Aortic smooth muscle cell (primary cell): ENCODE results near the gene LCE2C. TPM values are rescaled to one million over a fixed set of nuclear protein-coding genes. Genes with fewer than 3 reads are reported as not detected.

ENCODE experiments used
- total RNA-seq: library from RNA; depleted of rRNA; stranded (reverse); fragments of >200 nt; gene quantifications from 2 replicates; pipeline ENCODE4 v1.2.3, GENCODE V29; 2014

The LCE2C gene, protein sequence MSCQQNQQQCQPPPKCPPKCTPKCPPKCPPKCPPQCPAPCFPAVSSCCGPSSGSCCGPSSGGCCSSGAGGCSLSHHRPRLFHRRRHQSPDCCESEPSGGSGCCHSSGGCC
- total RNA-seq = not detected in 2 replicates

DNA sequence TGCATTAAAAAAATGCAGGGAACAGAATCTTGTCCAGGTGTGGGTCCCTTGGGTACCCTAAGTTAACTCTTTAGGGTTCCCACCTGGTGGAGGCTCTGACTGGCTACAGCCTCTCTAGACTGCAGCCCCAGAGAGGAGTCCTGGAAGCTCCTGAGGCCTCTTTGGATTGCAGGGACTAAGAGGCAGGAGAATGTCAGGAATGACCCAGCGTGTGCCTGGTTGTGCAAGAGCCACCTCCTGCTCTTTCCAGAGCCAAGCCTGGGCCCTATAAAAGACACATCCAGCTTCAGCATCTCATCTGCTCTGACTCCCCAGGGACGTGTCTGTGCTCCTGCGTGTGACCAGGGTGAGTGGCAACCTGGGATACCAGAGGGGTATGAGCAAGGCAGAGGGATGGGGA lies at the start of gene LCE2C:
Gene LCE2C, plus strand, starts transcription at position 297 of the 400 bp plus-strand sequence. CDS start 737 bp downstream, outside the sequence.

GRCh38 chr1:152663098-152663497 lies 12.0 kb upstream of the LCE2C start, which contains the start of gene LCE2D:
Gene LCE2D (plus strand): TSS chr1:152663380. CDS start chr1:152664106, 726 bp downstream.

DNA sequence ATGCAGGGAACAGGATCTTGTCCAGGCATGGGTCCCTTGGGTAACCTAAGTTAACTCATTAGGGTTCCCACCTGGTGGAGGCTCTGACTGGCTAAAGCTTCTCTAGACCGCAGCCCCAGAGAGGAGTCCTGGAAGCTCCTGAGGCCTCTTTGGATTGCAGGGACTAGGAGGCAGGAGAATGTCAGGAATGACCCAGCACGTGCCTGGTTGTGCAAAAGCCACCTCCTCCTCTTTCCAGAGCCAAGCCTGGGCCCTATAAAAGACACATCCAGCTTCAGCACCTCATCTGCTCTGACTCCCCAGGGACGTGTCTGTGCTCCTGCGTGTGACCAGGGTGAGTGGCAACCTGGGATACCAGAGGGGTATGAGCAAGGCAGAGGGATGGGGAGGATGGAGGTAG lies 10.7 kb downstream of the LCE2C start, which contains the start of gene LCE2B:
Gene LCE2B, plus strand, starts transcription at position 301 of the 400 bp plus-strand sequence. CDS start 721 bp downstream, outside the sequence.

DNA sequence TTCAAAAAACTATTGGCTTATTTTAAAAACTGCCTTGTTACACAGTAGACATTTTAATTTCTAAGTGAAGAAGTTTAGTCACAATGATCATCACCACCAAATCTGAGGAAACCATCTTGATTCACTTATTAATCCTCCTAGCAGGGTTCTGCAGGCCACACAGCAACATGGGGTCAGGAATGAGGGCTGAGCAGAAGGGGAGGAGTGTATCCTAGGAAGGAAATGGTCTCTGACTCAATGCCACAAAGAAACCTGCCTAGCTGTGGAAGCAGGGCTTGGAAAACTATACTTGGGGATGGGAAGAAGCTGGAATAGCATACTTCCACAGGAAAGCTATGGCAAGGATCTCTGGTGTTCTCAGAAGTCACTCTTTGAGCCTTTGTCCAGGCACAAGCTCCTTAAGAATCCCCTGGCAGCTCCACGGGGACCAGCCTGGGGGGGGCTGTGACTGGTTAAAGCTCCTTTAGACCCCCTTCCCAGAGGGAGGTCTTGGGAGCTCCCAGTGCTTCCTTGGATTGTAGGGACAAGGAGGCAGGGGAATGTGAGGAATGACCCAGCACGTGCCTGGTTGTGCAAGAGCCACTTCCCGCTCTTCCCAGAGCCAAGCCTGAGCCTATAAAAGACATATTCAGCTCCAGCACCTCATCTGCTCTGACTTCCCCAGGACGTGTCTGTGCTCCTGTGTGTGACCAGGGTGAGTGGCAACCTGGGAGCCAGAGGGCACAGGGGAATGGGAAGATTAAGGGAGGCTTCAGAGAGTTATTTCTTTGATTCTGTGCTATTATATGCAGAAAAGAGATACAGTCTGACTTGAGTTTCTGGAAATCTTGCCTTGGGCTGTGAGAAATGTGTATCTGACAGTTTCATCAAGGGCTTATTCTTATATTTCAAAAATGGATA lies 22.9 kb downstream of the LCE2C start, which contains the start of gene LCE2A:
Gene LCE2A, plus strand, starts transcription at position 645 of the 900 bp plus-strand sequence. CDS start 557 bp downstream, outside the sequence.

GRCh38 chr1:152707860-152708259 lies 32.8 kb downstream of the LCE2C start, which contains the start of gene LCE4A:
Gene LCE4A (plus strand): TSS chr1:152708160. CDS start chr1:152709076, 916 bp downstream.

Other genes starting within 250 kb of the LCE2C start
- gene LCE5A, start 164.5 kb upstream of the LCE2C start, total RNA-seq = not detected in 2 replicates
- gene CRCT1, start 160.8 kb upstream of the LCE2C start, total RNA-seq = not detected in 2 replicates
- not detected in 2 replicates for gene LCE3E, start 108.5 kb upstream of the LCE2C start, total RNA-seq
- gene LCE3D, start 94.8 kb upstream of the LCE2C start, total RNA-seq = not detected in 2 replicates
- not detected in 2 replicates for gene LCE3C, start 75.0 kb upstream of the LCE2C start, total RNA-seq
- gene LCE3B, start 61.5 kb upstream of the LCE2C start, total RNA-seq = not detected in 2 replicates
- not detected in 2 replicates for gene LCE3A, start 52.2 kb upstream of the LCE2C start, total RNA-seq
- gene LCE2D, start 11.9 kb upstream of the LCE2C start, total RNA-seq = not detected in 2 replicates
- not detected in 2 replicates for gene LCE2B, start 10.8 kb downstream of the LCE2C start, total RNA-seq
- gene LCE2A, start 23.1 kb downstream of the LCE2C start, total RNA-seq = not detected in 2 replicates
- not detected in 2 replicates for gene LCE4A, start 32.9 kb downstream of the LCE2C start, total RNA-seq
- gene KPRP, start 82.7 kb downstream of the LCE2C start, total RNA-seq = not detected in 2 replicates
- not detected in 2 replicates for gene LCE1F, start 99.9 kb downstream of the LCE2C start, total RNA-seq
- not detected in 2 replicates for gene LCE1E, start 111.0 kb downstream of the LCE2C start, total RNA-seq
- not detected in 2 replicates for gene LCE1D, start 121.4 kb downstream of the LCE2C start, total RNA-seq
- not detected in 2 replicates for gene LCE1C, start 131.4 kb downstream of the LCE2C start, total RNA-seq
- not detected in 2 replicates for gene LCE1B, start 136.7 kb downstream of the LCE2C start, total RNA-seq
- gene LCE1A, start 152.2 kb downstream of the LCE2C start, total RNA-seq = not detected in 2 replicates
- not detected in 2 replicates for gene LCE6A, start 167.6 kb downstream of the LCE2C start, total RNA-seq
- gene LCE7A, start 184.7 kb downstream of the LCE2C start, total RNA-seq = not detected in 2 replicates
- not detected in 2 replicates for gene SMCP, start 203.0 kb downstream of the LCE2C start, total RNA-seq
- not detected in 2 replicates for gene IVL, start 233.3 kb downstream of the LCE2C start, total RNA-seq